Hepatocyte (in vitro differentiated cells): ENCODE data around the gene PHAF1.

Experiments
- CTCF ChIP-seq: fragments of 200-600 bp; sonication (generic); IDR thresholded peaks from 2 replicates; pipeline ENCODE4 v1.5.1; 2016; ENCODE audit warnings: antibody characterized with exemption, mild to moderate bottlenecking; ENCODE audit not compliant: poor library complexity
- EZH2 ChIP-seq: fragments of 200-600 bp; sonication (generic); IDR thresholded peaks from 2 replicates; pipeline ENCODE4 v1.6.1; 2016; ENCODE audit warnings: antibody characterized with exemption, mild to moderate bottlenecking, borderline replicate concordance
- EZH2phosphoT487 ChIP-seq: fragments of 200-600 bp; sonication (generic); IDR thresholded peaks from one replicate; pipeline ENCODE4 v1.6.1; 2018; ENCODE audit warnings: antibody characterized with exemption, mild to moderate bottlenecking, low read depth, moderate library complexity; ENCODE audit not compliant: unreplicated experiment, severe bottlenecking

GRCh38 chr16:67154578-67155294, 45.0 kb downstream of the PHAF1 start:
- TF ChIP-seq CTCF = no peak
- no peak for TF ChIP-seq EZH2
- no peak for TF ChIP-seq EZH2phosphoT487
